ENCODE data around the gene DACT2. TPM values are rescaled to one million over a fixed set of nuclear protein-coding genes. Genes with fewer than 3 reads are reported as not detected.
"Not testable (repeated sequence)": the region's sequence is repeated elsewhere in the genome, so short reads cannot be mapped to it uniquely, and the experiment has no call there.

DACT2 gene
- total RNA-seq, 2 donors from 2014 or later, result not detected

- no peak for ATAC-seq
- Mint-ChIP-seq H3K27ac (no peak overlapping the region), H3K9me3 (no peaks in the 10 kb centered on the region), H3K4me1 (ENCODE audit: low read depth in 2 of 2) (no peaks in the 10 kb centered on the region), H3K36me3 (peaks cover 5% of the 10 kb centered on the region), H3K4me3 (no peak overlapping the region), H3K27me3 (peaks cover 52 to 53% of the 10 kb centered on the region in 2 donors)
- DNase-seq (ENCODE audit: low spot score), result no peak
Measured at GRCh38 chr6:168326294-168327261, 7.0 kb upstream of the DACT2 start.

DNA sequence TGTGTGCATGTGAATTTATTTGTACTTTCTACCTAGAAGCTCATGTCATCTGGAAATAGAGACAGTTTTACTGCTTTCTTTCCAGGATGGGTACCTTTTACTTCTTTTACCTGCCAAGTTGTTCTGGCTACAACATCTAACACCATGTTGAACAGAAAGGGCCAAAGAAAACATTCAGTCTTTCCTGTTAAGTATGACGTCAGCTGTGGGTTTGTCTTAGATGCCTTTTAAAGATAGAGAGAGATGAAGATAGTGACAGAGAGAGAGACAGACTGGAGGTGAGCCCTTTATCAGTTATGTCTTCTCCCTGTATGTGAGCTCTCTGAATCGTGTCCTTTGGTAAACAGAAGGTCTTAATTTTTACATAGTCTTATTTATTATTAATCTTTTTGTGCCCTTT lies 3.4 kb upstream of the DACT2 start:
- ATAC-seq, result no peak

DNA sequence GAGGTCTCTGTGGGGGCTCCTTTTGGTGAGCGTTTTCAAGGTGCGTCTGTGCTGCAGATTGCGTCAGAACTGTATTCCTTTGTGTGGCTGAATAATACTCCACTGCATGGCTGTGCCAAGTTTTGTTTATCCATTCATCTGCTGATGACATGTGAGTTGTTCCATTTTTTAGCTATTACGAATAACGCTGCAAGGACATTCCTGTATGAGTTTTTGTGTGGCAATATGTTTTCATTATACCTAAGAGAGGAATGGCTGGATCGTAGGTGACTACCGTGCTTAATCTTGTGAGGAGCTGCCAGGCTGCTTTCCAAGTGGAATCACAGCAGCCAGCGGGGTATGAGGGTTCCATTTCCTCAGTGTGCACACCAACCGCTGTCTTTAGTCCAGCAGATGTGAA lies 1.1 kb upstream of the DACT2 start:
- ATAC-seq (no peak), DNase-seq (ENCODE audit: low spot score) (no peak)
- H3K27me3 Mint-ChIP-seq, result peaks cover 21 to 31% of the 10 kb centered on the region in 2 donors
- peaks cover 6% of the 10 kb centered on the region for H3K36me3 Mint-ChIP-seq
- H3K27ac Mint-ChIP-seq, result no peak overlapping the region
- H3K4me3 Mint-ChIP-seq, result no peak overlapping the region
- no peaks in the 10 kb centered on the region for H3K9me3 Mint-ChIP-seq
- H3K4me1 Mint-ChIP-seq (ENCODE audit: low read depth in 2 of 2), result no peaks in the 10 kb centered on the region

More for the DNA sequence above, 3.4 kb upstream of the DACT2 start:
- Mint-ChIP-seq H3K36me3 (peaks cover 6% of the 10 kb centered on the region), H3K4me3 (no peak overlapping the region), H3K27me3 (peaks cover 44 to 48% of the 10 kb centered on the region in 2 donors), H3K9me3 (no peaks in the 10 kb centered on the region), H3K4me1 (ENCODE audit: low read depth in 2 of 2) (no peaks in the 10 kb centered on the region), H3K27ac (no peak overlapping the region)
- no peak for DNase-seq (ENCODE audit: low spot score)

DNA sequence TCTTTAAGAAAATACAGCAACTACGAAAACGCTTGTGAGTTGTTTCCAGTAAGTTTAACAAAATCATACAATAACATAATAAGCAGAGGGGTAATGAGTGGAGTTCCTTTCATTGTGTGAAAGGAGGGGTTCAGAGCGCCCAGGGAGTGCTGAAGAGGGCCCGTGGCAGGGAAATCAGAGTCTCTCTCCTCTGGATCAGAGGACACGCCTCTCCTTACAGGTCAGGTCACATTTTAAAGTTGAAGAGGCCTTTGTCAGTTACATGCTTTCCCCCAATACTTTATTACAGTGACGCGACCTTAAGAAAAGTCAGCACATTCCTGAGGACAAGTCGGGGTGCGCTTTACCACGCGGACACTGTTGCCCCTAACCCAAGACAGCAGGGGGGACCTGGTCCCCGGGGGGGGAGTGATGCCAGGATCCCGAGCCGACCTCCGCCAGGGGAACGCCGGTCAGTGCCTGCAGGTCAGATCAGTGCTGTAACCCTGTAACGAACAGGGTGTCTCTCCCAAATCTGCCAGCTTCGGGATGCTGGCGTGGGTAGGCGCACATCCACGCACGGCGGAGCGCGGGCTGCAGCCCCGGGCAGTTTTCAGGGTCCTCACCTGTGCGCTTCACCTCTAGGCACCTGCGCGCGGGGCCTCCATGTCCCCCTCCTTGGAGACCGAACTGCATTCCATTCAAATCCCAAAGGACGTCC lies 848 bp downstream of the DACT2 start:
- no peaks in the 10 kb centered on the region for H3K9me3 Mint-ChIP-seq
- DNase-seq (ENCODE audit: low spot score) (no peak), ATAC-seq (no peak)
- H3K36me3 Mint-ChIP-seq, result peaks cover 6% of the 10 kb centered on the region
- H3K27me3 Mint-ChIP-seq, result peaks cover 13 to 39% of the 10 kb centered on the region in 2 donors
- H3K4me1 Mint-ChIP-seq (ENCODE audit: low read depth in 2 of 2), result no peaks in the 10 kb centered on the region
- no peak overlapping the region for H3K27ac Mint-ChIP-seq
- no peak overlapping the region for H3K4me3 Mint-ChIP-seq

- ATAC-seq (no peak), DNase-seq (ENCODE audit: low spot score) (no peak)
- no peak overlapping the region for H3K4me3 Mint-ChIP-seq
- peaks cover 8 to 40% of the 10 kb centered on the region in 2 donors for H3K27me3 Mint-ChIP-seq
- H3K27ac Mint-ChIP-seq, result no peak overlapping the region
- no peaks in the 10 kb centered on the region for H3K4me1 Mint-ChIP-seq (ENCODE audit: low read depth in 2 of 2)
- peaks cover 6% of the 10 kb centered on the region for H3K36me3 Mint-ChIP-seq
- H3K9me3 Mint-ChIP-seq, result no peaks in the 10 kb centered on the region
Measured at GRCh38 chr6:168318090-168318489, 1.5 kb downstream of the DACT2 start.

DNA sequence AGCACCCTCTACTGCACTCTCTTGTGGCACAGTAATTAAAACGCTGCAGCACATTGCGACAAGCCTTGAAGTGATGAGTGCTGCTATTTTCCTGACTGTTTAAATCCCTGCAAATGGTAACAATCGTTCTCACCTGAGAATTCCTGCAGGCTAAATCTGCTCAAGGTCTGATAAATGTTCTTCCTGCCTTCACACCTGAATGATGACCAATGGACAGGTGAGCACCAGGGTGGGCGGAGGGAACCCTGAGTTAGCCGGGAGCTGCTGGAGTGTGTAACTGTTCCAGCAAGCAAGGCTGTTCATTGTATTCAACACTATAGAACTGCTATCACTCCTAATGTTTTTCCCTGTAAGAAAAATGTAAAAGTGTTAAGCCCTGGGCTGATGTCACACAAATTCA lies 4.0 kb downstream of the DACT2 start:
- Mint-ChIP-seq H3K4me1 (ENCODE audit: low read depth in 2 of 2) (no peaks in the 10 kb centered on the region), H3K36me3 (no peaks in the 10 kb centered on the region), H3K27ac (no peak overlapping the region), H3K9me3 (no peaks in the 10 kb centered on the region), H3K4me3 (no peak overlapping the region), H3K27me3 (peaks cover 0 to 33% of the 10 kb centered on the region in 2 donors)
- ATAC-seq, result no peak
- DNase-seq (ENCODE audit: low spot score), result no peak

- Mint-ChIP-seq H3K27me3 (peaks cover 0 to 31% of the 10 kb centered on the region in 2 donors), H3K4me1 (ENCODE audit: low read depth in 2 of 2) (no peaks in the 10 kb centered on the region), H3K4me3 (no peak overlapping the region), H3K36me3 (no peaks in the 10 kb centered on the region), H3K27ac (no peak overlapping the region), H3K9me3 (no peaks in the 10 kb centered on the region)
- ATAC-seq (no peak), DNase-seq (ENCODE audit: low spot score) (no peak)
Measured at GRCh38 chr6:168314948-168315347, 4.6 kb downstream of the DACT2 start.

GRCh38 chr6:168314021-168314420 lies 5.6 kb downstream of the DACT2 start:
- no peak for ATAC-seq
- no peak overlapping the region for H3K27ac Mint-ChIP-seq
- no peak overlapping the region for H3K4me3 Mint-ChIP-seq
- H3K36me3 Mint-ChIP-seq, result no peaks in the 10 kb centered on the region
- no peak for DNase-seq (ENCODE audit: low spot score)
- H3K27me3 Mint-ChIP-seq, result peaks cover 0 to 31% of the 10 kb centered on the region in 2 donors
- H3K4me1 Mint-ChIP-seq (ENCODE audit: low read depth in 2 of 2), result no peaks in the 10 kb centered on the region
- H3K9me3 Mint-ChIP-seq, result no peaks in the 10 kb centered on the region

GRCh38 chr6:168313431-168314011 lies 6.1 kb downstream of the DACT2 start:
- no peaks in the 10 kb centered on the region for H3K4me1 Mint-ChIP-seq (ENCODE audit: low read depth in 2 of 2)
- H3K27me3 Mint-ChIP-seq, result peaks cover 0 to 30% of the 10 kb centered on the region in 2 donors
- DNase-seq (ENCODE audit: low spot score), result no peak
- H3K27ac Mint-ChIP-seq, result no peak overlapping the region
- no peaks in the 10 kb centered on the region for H3K9me3 Mint-ChIP-seq
- ATAC-seq, result no peak
- no peak overlapping the region for H3K4me3 Mint-ChIP-seq
- no peaks in the 10 kb centered on the region for H3K36me3 Mint-ChIP-seq

GRCh38 chr6:168312125-168312507 lies 7.5 kb downstream of the DACT2 start:
- peaks cover 0 to 23% of the 10 kb centered on the region in 2 donors for H3K27me3 Mint-ChIP-seq
- not testable (repeated sequence) for DNase-seq (ENCODE audit: low spot score); H3K36me3 Mint-ChIP-seq; H3K27ac Mint-ChIP-seq; H3K4me1 Mint-ChIP-seq (ENCODE audit: low read depth in 2 of 2); H3K9me3 Mint-ChIP-seq; H3K4me3 Mint-ChIP-seq; ATAC-seq

GRCh38 chr6:168311410-168312124 lies 8.0 kb downstream of the DACT2 start:
- DNase-seq (ENCODE audit: low spot score) (no peak), ATAC-seq (no peak)
- Mint-ChIP-seq H3K27me3 (peaks cover 0 to 23% of the 10 kb centered on the region in 2 donors), H3K4me3 (no peak overlapping the region), H3K36me3 (no peaks in the 10 kb centered on the region), H3K27ac (no peak overlapping the region), H3K4me1 (ENCODE audit: low read depth in 2 of 2) (no peaks in the 10 kb centered on the region), H3K9me3 (no peaks in the 10 kb centered on the region)

- Mint-ChIP-seq H3K4me3 (no peak overlapping the region), H3K4me1 (ENCODE audit: low read depth in 2 of 2) (no peaks in the 10 kb centered on the region), H3K9me3 (no peaks in the 10 kb centered on the region), H3K36me3 (no peaks in the 10 kb centered on the region), H3K27ac (no peak overlapping the region), H3K27me3 (peaks cover 0 to 23% of the 10 kb centered on the region in 2 donors)
- ATAC-seq, result no peak
- DNase-seq (ENCODE audit: low spot score), result no peak
Measured at GRCh38 chr6:168310945-168311344, 8.6 kb downstream of the DACT2 start.

DNA sequence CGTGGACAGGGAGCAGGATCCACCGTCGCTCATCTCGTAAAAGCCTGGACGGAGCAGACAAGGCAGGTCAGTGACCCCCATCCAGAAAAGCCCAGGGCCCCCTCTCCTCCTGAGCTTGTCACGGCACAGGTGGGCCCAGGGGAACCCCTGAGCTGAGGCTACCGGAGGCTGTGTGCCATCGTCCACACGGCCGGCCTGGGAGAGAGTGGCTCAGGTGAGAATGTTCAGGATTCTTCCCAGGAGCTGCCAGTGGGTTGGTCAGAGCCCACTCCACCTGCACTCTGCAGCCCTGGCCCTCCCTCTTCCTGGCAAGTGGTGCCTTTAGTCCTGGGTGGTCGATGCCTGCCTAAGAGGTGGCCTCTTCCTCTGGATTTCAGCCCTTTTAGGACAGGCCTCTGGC lies 9.2 kb downstream of the DACT2 start:
- no peak overlapping the region for H3K27ac Mint-ChIP-seq
- DNase-seq (ENCODE audit: low spot score) (no peak), ATAC-seq (peak in 1 of 2 donors; percentile 26)
- no peaks in the 10 kb centered on the region for H3K9me3 Mint-ChIP-seq
- H3K4me1 Mint-ChIP-seq (ENCODE audit: low read depth in 2 of 2), result no peaks in the 10 kb centered on the region
- no peaks in the 10 kb centered on the region for H3K36me3 Mint-ChIP-seq
- no peak overlapping the region for H3K4me3 Mint-ChIP-seq
- peaks cover 0 to 20% of the 10 kb centered on the region in 2 donors for H3K27me3 Mint-ChIP-seq
